Metanephros (tissue), 2 donors: Measurements from ENCODE around the gene POMGNT1. TPM values are rescaled to one million over a fixed set of nuclear protein-coding genes. Genes with fewer than 3 reads are reported as not detected.

ENCODE experiments used
- small RNA-seq: library from RNA; depleted of rRNA; stranded (forward); fragments of <200 nt; gene quantifications from one replicate; pipeline ENCODE3, GENCODE V24; 2014; ENCODE audit warnings: low replicate concordance
- total RNA-seq: library from RNA; depleted of rRNA; stranded (reverse); fragments of >200 nt; gene quantifications from one replicate; pipeline ENCODE4 v1.2.3, GENCODE V29; 2014

POMGNT1 gene
- total RNA-seq: 48.1 TPM

GRCh38 chr1:46197964-46198811 lies at the start of gene POMGNT1:
Gene POMGNT1, minus strand, starts transcription at chr1:46198434. Its CDS starts 613 bp downstream, at chr1:46197821.

GRCh38 chr1:46247436-46248121 lies 49.3 kb upstream of the POMGNT1 start, which contains the start of gene RAD54L:
Gene RAD54L, plus strand, starts transcription at chr1:46247763. Its CDS starts 643 bp downstream, at chr1:46248406.

GRCh38 chr1:46176211-46176865 lies 21.9 kb downstream of the POMGNT1 start, which contains the start of gene P3R3URF:
Gene P3R3URF, minus strand, starts transcription at chr1:46176488. Its CDS starts 17 bp downstream, at chr1:46176471.

GRCh38 chr1:46174448-46175231 lies 23.6 kb downstream of the POMGNT1 start, which contains the start of gene TSPAN1:
Gene TSPAN1, plus strand, starts transcription at chr1:46175087. Its CDS starts 6,021 bp downstream, at chr1:46181108.

Small RNA genes within 50 kb of the gene (small RNA-seq; reads per million reads assigned to genes)
- gene AL672043.1: not detected

Other genes starting within 250 kb of the POMGNT1 start
- 14.1 TPM for gene PIK3R3, start 65.8 kb downstream of the POMGNT1 start, total RNA-seq
- 34.1 TPM for gene TSPAN1, start 23.3 kb downstream of the POMGNT1 start, total RNA-seq
- not detected for gene P3R3URF, start 21.9 kb downstream of the POMGNT1 start, total RNA-seq
- gene LURAP1, start 4.9 kb upstream of the POMGNT1 start, total RNA-seq: 6.8 TPM
- 6.7 TPM for gene RAD54L, start 49.3 kb upstream of the POMGNT1 start, total RNA-seq
- gene LRRC41, start 105.2 kb upstream of the POMGNT1 start, total RNA-seq: 90.7 TPM
- 238 TPM for gene UQCRH, start 105.3 kb upstream of the POMGNT1 start, total RNA-seq
- 26.6 TPM for gene NSUN4, start 142.4 kb upstream of the POMGNT1 start, total RNA-seq
- 27.0 TPM for gene FAAH, start 195.9 kb upstream of the POMGNT1 start, total RNA-seq